Measurements from ENCODE around the gene EPS15. TPM values are rescaled to one million over a fixed set of nuclear protein-coding genes. Genes with fewer than 3 reads are reported as not detected.

The EPS15 gene
- total and polyA plus RNA-seq, 10 of the 15 experiments (the other 5 are each of a cell fraction or from before 2014, with no cell fraction given), result 24.7 to 87.8 (median 56.3) TPM

GRCh38 chr1:51555866-51556619 is 37.0 kb upstream of the EPS15 start:
- Histone ChIP-seq H3K79me2 (ENCODE audit: control insufficient read depth, insufficient read depth, low read length) (no peaks in the 10 kb centered on the region), H3K27ac (ENCODE audit: control insufficient read depth, insufficient read depth) (no peak overlapping the region), H4K20me1 (ENCODE audit: control insufficient read depth, insufficient read depth) (no peaks in the 10 kb centered on the region), H3K9me3 (replicated peaks; ENCODE audit: control insufficient read depth, insufficient read depth, low read length) (peaks cover 6% of the 10 kb centered on the region), H3K27me3 (replicated peaks in 1 of 2; ENCODE audit: control insufficient read depth in 2 of 2, insufficient read depth in 2 of 2, low read length in 1 of 2) (no peaks in the 10 kb centered on the region), H3K36me3 (ENCODE audit: control insufficient read depth in 2 of 2, insufficient read depth in 2 of 2, low read length in 1 of 2) (no peaks in the 10 kb centered on the region), H3K4me3 (no peak overlapping the region), H3K4me2 (ENCODE audit: control insufficient read depth, insufficient read depth) (no peak overlapping the region), H2AFZ (ENCODE audit: control insufficient read depth, low read depth, low read length) (no peak overlapping the region), H3K9ac (ENCODE audit: control insufficient read depth, insufficient read depth, low read length) (no peak overlapping the region), H3K4me1 (ENCODE audit: control insufficient read depth, insufficient read depth, low read length) (peaks cover 10% of the 10 kb centered on the region; the same call in 1 of the 2 replicates)
- intact Hi-C loops (cut with micrococcal nuclease; ENCODE audit: unreplicated experiment) (no loop called here), in situ Hi-C loops (cut with MboI) (no loop called here)
- 84% methylated on average over 4 of the region's 4 CpGs for WGBS (ENCODE audit: insufficient coverage, insufficient replicate concordance, low lambda C conversion rate, missing lambda C conversion rate)
- CTCF ChIA-PET, result no interaction called here
- TF ChIP-seq GABPA (IDR thresholded peaks at IDR 0.05; ENCODE audit: low read depth), result no peak
- TF ChIP-seq LARP7 (IDR thresholded peaks at IDR 0.05), result no peak
- no peak for TF ChIP-seq RCOR1 (conservative IDR thresholded peaks at IDR 0.05; ENCODE audit: low read depth, low read length)
- TF ChIP-seq SKIL (IDR thresholded peaks at IDR 0.05; ENCODE audit: low read depth, poor library complexity, severe bottlenecking), result no peak
- no peak for TF ChIP-seq FOS (IDR thresholded peaks at IDR 0.05; ENCODE audit: borderline replicate concordance, extremely low read depth, insufficient read length)
- TF ChIP-seq USF2 (IDR thresholded peaks at IDR 0.05; ENCODE audit: borderline replicate concordance, low read depth, low read length), result no peak
- TF ChIP-seq SREBF2 (IDR thresholded peaks at IDR 0.05; ENCODE audit: low read length), result no peak
- no peak for TF ChIP-seq NBN (IDR thresholded peaks at IDR 0.05)
- TF ChIP-seq ZBTB11 (CRISPR knock-in tag; IDR thresholded peaks at IDR 0.05), result no peak
- TF ChIP-seq ZNF24 (IDR thresholded peaks at IDR 0.05), result no peak
- no peak for TF ChIP-seq POLR2A (IDR thresholded peaks at IDR 0.05; ENCODE audit: low read depth, low read length)
- TF ChIP-seq NR2F1 (conservative IDR thresholded peaks at IDR 0.05), result no peak
- TF ChIP-seq CBX3 (IDR thresholded peaks at IDR 0.05; ENCODE audit: borderline replicate concordance, low read depth), result no peak
- RAD21 ChIA-PET (ENCODE audit: unreplicated experiment), result no interaction called here
- ATAC-seq (no peak), FAIRE-seq (peak; percentile 7), DNase-seq (ENCODE audit: low read depth, low spot score) (no peak)
- SMC1A ChIA-PET (ENCODE audit: uncharacterized antibody, unreplicated experiment), result interaction anchor here (1.2 kb wide), 1 partner anchor 16 kb away, joined by 3 read pairs; no protein-coding TSS in a partner anchor
- no TSS peak for BruUV-seq (replicated peaks)
- POLR2A ChIA-PET, result no interaction called here
